ENCODE results near the gene PROM1. TPM values are rescaled to one million over a fixed set of nuclear protein-coding genes. Genes with fewer than 3 reads are reported as not detected.

PROM1 gene
- total and polyA plus RNA-seq, 11 donors: 1.5 to 30.5 (median 6.0) TPM

DNA sequence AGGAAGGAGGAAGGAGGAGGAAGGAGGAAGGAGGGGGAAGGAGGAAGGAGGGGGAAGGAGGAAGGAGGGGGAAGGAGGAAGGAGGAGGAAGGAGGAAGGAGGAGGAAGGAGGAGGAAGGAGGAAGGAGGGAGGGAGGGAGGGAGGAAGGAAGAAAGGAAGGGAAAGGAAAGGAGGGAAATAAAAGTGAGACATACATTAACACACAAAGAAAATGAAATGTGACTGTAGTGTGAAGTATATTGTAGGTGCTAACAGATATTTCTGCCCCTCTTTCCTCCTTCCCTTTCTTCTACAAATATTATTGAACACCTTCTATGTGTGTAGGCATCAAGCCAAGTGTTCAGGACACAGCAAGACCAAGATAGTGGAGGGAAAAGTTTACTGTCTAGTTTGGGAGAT is 26.4 kb upstream of the PROM1 start:
- Histone ChIP-seq H3K27me3 (no peaks in the 10 kb centered on the region), H3K4me3 (no peak overlapping the region), H3K36me3 (no peaks in the 10 kb centered on the region), H3K9me3 (no peaks in the 10 kb centered on the region), H3K4me1 (peaks cover 0 to 11% (median 0%) of the 10 kb centered on the region in 12 donors), H3K27ac (no peak overlapping the region)
- no peak for DNase-seq
- no peak for ATAC-seq
- intact Hi-C loops (cut with DNase I): no loop called here
- TF ChIP-seq, protein P1, sequence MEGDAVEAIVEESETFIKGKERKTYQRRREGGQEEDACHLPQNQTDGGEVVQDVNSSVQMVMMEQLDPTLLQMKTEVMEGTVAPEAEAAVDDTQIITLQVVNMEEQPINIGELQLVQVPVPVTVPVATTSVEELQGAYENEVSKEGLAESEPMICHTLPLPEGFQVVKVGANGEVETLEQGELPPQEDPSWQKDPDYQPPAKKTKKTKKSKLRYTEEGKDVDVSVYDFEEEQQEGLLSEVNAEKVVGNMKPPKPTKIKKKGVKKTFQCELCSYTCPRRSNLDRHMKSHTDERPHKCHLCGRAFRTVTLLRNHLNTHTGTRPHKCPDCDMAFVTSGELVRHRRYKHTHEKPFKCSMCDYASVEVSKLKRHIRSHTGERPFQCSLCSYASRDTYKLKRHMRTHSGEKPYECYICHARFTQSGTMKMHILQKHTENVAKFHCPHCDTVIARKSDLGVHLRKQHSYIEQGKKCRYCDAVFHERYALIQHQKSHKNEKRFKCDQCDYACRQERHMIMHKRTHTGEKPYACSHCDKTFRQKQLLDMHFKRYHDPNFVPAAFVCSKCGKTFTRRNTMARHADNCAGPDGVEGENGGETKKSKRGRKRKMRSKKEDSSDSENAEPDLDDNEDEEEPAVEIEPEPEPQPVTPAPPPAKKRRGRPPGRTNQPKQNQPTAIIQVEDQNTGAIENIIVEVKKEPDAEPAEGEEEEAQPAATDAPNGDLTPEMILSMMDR (IDR thresholded peaks at IDR 0.05): no peak
- no peak for TF ChIP-seq POLR2A (IDR thresholded peaks at IDR 0.05)

DNA sequence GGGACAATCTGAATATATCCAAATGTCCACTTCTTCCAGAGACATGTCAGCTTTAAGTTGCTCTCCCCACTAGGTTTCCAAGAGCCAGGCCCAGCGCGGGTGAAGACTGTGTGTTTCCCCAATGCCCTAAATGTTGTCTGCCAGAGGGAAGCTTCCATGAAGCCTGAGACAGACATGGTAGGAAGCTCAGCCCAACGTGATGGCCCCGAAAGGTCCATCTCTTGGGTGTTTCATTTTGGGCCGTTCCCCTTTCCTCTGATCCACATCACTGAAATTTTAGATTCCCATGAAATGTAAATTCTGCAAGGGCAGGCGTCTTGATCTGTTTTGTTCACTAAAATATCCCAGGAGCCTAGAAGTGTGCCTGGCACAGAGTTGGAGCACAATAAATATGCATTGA is 25.4 kb upstream of the PROM1 start:
- H3K27ac ChIP-seq: no peak overlapping the region
- intact Hi-C loops (cut with DNase I): no loop called here
- no peak overlapping the region for H3K4me3 ChIP-seq
- DNase-seq (no peak), ATAC-seq (no peak)
- no peaks in the 10 kb centered on the region for H3K27me3 ChIP-seq
- H3K9me3 ChIP-seq: no peaks in the 10 kb centered on the region
- no peak for TF ChIP-seq POLR2A (IDR thresholded peaks at IDR 0.05)
- TF ChIP-seq, protein P1 (IDR thresholded peaks at IDR 0.05): no peak
- H3K36me3 ChIP-seq: no peaks in the 10 kb centered on the region
- 97 to 98% (median 97%) methylated on average over 6 of the region's 6 CpGs for WGBS, 4 donors
- peaks cover 0 to 16% (median 0%) of the 10 kb centered on the region in 12 donors for H3K4me1 ChIP-seq

DNA sequence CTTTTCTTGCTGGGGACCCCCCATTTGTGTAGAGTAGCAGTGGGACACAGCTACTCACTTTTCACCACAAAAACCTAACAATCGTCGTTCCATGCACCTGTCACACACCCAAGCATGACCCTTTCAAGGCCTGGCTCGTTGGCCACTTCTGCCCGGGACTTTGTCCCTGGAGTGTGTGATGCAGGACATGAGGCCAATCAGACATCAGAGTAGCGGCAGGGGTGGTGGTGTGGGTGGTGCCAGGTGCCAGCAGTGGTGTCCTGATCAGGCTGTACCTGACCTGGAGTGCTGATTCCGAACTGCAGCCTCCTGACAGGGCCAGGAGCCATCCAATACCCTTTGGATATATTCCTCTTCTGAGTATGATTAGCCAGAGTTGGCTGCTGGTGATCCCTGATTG is 23.1 kb upstream of the PROM1 start:
- ATAC-seq: no peak
- intact Hi-C loops (cut with DNase I): no loop called here

DNA sequence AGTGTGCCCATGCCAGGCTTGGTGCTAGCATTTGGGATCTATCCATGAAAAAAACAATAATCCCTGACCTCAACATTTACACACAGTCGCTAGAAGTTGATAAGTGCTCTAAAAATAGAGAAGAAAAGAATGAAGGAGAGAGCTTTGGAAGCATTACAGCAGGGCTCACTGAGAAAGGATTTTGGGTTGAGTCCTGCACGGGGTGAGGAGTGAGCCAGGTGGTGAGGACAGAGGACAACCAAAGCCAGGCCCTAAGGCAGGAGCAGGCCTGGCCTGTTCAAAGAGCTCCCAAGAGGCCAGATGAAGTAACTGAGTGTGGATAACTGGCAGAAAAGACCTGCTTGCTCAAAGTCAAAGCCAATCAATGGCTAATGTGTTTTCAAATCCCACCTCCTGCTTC is 20.7 kb upstream of the PROM1 start:
- TF ChIP-seq POLR2A (IDR thresholded peaks at IDR 0.05): no peak
- DNase-seq (no peak), ATAC-seq (peak in 3 of 4 donors; percentile 76 to 85 (median 79))
- Histone ChIP-seq H3K36me3 (no peaks in the 10 kb centered on the region), H3K27me3 (peaks cover 0 to 4% (median 0%) of the 10 kb centered on the region in 9 donors), H3K9me3 (no peaks in the 10 kb centered on the region), H3K4me1 (peaks cover 0 to 15% (median 0%) of the 10 kb centered on the region in 12 donors), H3K27ac (peak overlapping the region in 7 of 12 donors; percentile 8 to 61 (median 31)), H3K4me3 (no peak overlapping the region)
- intact Hi-C loops (cut with DNase I): no loop called here
- WGBS, 4 donors: 35 to 41% (median 40%) methylated on average over 2 of the region's 2 CpGs

More for the DNA sequence above, 23.1 kb upstream of the PROM1 start:
- no peaks in the 10 kb centered on the region for H3K9me3 ChIP-seq
- H3K27ac ChIP-seq: no peak overlapping the region
- 89 to 94% (median 89%) methylated on average over 4 to 6 of the region's 6 CpGs for WGBS, 4 donors
- peaks cover 0 to 4% (median 0%) of the 10 kb centered on the region in 9 donors for H3K27me3 ChIP-seq
- TF ChIP-seq, protein P1 (IDR thresholded peaks at IDR 0.05): no peak
- TF ChIP-seq POLR2A (IDR thresholded peaks at IDR 0.05): no peak
- H3K36me3 ChIP-seq: no peaks in the 10 kb centered on the region
- H3K4me1 ChIP-seq: peaks cover 0 to 15% (median 0%) of the 10 kb centered on the region in 12 donors
- no peak for DNase-seq
- no peak overlapping the region for H3K4me3 ChIP-seq

DNA sequence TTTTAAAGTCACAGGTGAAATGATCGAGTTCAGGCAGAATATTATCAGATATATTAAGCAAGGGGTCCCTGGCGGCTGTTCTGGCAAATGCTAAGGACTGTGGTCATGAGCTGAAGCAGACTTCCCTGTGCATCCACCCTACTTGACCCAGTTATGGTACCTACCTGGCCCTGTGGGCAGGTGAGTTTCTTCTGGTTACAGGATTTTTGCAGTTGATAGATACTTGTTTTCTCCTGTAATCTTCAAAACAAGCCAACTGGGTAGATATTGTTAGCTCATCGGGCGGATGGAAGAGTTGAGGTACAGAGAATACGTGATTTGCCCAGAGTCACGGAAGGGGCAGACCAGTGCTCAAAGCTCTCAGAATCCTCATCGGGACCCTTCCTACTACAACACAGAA is 18.5 kb upstream of the PROM1 start:
- ATAC-seq (no peak), DNase-seq (no peak)
- no peak overlapping the region for H3K27ac ChIP-seq
- intact Hi-C loops (cut with DNase I): no loop called here
- peaks cover 0 to 15% (median 0%) of the 10 kb centered on the region in 12 donors for H3K4me1 ChIP-seq
- H3K4me3 ChIP-seq: no peak overlapping the region
- no peaks in the 10 kb centered on the region for H3K36me3 ChIP-seq
- TF ChIP-seq, protein P1 (IDR thresholded peaks at IDR 0.05): no peak
- TF ChIP-seq POLR2A (IDR thresholded peaks at IDR 0.05): no peak
- 89 to 95% (median 92%) methylated on average over 7 of the region's 7 CpGs for WGBS, 4 donors
- H3K27me3 ChIP-seq: peaks cover 0 to 4% (median 0%) of the 10 kb centered on the region in 9 donors
- no peaks in the 10 kb centered on the region for H3K9me3 ChIP-seq

All from heart left ventricle (tissue), 16 donors.